Caco-2 (cell line): ENCODE data around the gene LLCFC1. TPM values are rescaled to one million over a fixed set of nuclear protein-coding genes. Genes with fewer than 3 reads are reported as not detected.

Experiments
- BruUV-seq: library from RNA; stranded (reverse); fragments of 400-500 nt; replicated peaks from 2 replicates; lab custom pipeline; 2021; lab: Mats Ljungman, UMichigan
- CTCF ChIA-PET: fragments of 300-600 bp; sonication (Branson Sonifier 250); formaldehyde crosslinking; loops from one replicate; lab custom pipeline; 2022; ENCODE audit warnings: antibody characterized with exemption; lab: Charles Lee
- POLR2A ChIA-PET: fragments of 300-600 bp; sonication (Branson Sonifier 250); formaldehyde crosslinking; loops from one replicate; lab custom pipeline; 2022; ENCODE audit warnings: antibody characterized with exemption; lab: Charles Lee
- DNase-seq, 2 experiments: peaks; one replicate each; pipeline versions ENCODE4 v3.0.0 to v3.0.0-alpha.2; 2020 to 2022
- H3K27me3 ChIP-seq: replicated peaks from 2 replicates; pipeline ENCODE4 v1.6.0; 2011; ENCODE audit warnings: low read length; ENCODE audit not compliant: control insufficient read depth, insufficient read depth
- H3K36me3 ChIP-seq: 2 replicates; pipeline ENCODE4 v1.5.1; 2011; ENCODE audit warnings: low read length; ENCODE audit not compliant: control insufficient read depth, insufficient read depth
- H3K4me1 ChIP-seq: fragments of 250-450 bp; sonication (Bioruptor Pico); 2 replicates; pipeline ENCODE4 v1.5.1; 2020; ENCODE audit warnings: mild to moderate bottlenecking
- H3K4me3 ChIP-seq: 2 replicates; pipeline ENCODE4 v1.5.1; 2011; ENCODE audit warnings: low read depth, mild to moderate bottlenecking, control low read depth, low read length
- H3K9me3 ChIP-seq: fragments of 250-450 bp; sonication (Bioruptor Pico); 2 replicates; pipeline ENCODE4 v1.5.1; 2020; ENCODE audit warnings: mild to moderate bottlenecking, moderate library complexity
- H3K27ac Mint-ChIP-seq: one replicate; pipeline ENCODE4 v1.8.0; 2022; ENCODE audit warnings: mixed read lengths; ENCODE audit not compliant: unreplicated experiment
- H3K27me3 Mint-ChIP-seq: one replicate; pipeline ENCODE4 v1.8.0; 2022; ENCODE audit warnings: mixed read lengths; ENCODE audit not compliant: insufficient read depth, unreplicated experiment
- H3K36me3 Mint-ChIP-seq: one replicate; pipeline ENCODE4 v1.8.0; 2022; ENCODE audit warnings: mild to moderate bottlenecking, mixed read lengths; ENCODE audit not compliant: insufficient read depth, unreplicated experiment
- H3K4me1 Mint-ChIP-seq: one replicate; pipeline ENCODE4 v1.8.0; 2022; ENCODE audit warnings: low read depth, mixed read lengths; ENCODE audit not compliant: unreplicated experiment
- H3K4me3 Mint-ChIP-seq: one replicate; pipeline ENCODE4 v1.8.0; 2022; ENCODE audit warnings: mild to moderate bottlenecking, moderate library complexity, mixed read lengths; ENCODE audit not compliant: unreplicated experiment
- H3K9me3 Mint-ChIP-seq: one replicate; pipeline ENCODE4 v1.8.0; 2022; ENCODE audit warnings: mixed read lengths; ENCODE audit not compliant: unreplicated experiment
- intact Hi-C: fragments of 100-400 bp; cut with micrococcal nuclease; formaldehyde crosslinking; loops from one replicate; pipeline ENCODE4 v1.10.0; 2022; ENCODE audit not compliant: unreplicated experiment
- total RNA-seq: library from RNA; stranded (reverse); gene quantifications from 2 replicates; pipeline ENCODE4 v1.2.3, GENCODE V29; 2022
- TF ChIP-seq, protein P1 (sequence below), 2 experiments: fragments of 200-600 bp in 1 of 2; IDR thresholded peaks; 1 replicate in 1 of 2; 2 replicates in 1 of 2; pipeline versions ENCODE4 v1.5.1 to v1.8.0; 2011 to 2022; ENCODE audit warnings: antibody characterized with exemption in 1 of 2, control low read depth in 1 of 2, inconsistent platforms in 1 of 2, low read depth in 1 of 2, low read length in 1 of 2, mild to moderate bottlenecking in 1 of 2, moderate library complexity in 1 of 2; ENCODE audit not compliant: insufficient read depth in 1 of 2, severe bottlenecking in 1 of 2, unreplicated experiment in 1 of 2

LLCFC1 gene
- total RNA-seq, 1 experiment from 2014 or later: not detected

DNA sequence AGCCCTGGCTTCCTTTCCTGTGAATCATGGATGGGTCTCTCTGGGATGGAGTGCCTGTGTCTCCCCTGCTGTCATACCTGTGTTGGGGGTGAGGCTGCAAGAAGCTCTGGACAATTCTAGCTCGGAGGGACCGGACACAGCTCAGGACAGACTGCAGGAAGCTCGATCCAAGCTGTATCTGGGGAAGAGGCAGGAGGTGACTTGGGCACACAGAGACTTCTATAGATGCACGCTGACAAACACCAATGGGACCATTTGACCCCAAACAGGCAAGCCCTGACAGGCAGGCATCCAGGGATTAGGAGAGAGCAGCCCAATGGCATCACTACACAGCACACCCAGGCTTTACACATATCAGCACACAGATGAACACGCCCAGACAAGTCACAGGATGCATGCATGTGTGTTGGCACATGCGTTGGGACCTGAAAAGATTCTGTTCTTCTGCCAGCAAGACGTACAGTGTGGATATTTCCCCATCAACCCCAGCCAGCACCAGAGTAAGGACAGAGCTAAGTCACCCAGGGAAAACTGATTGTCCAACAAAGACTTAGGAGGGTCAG, 4.5 kb downstream of the LLCFC1 start:
- Mint-ChIP-seq H3K36me3 (no peaks in the 10 kb centered on the region), H3K4me3 (no peak overlapping the region), H3K4me1 (peaks cover 18% of the 10 kb centered on the region), H3K27ac (no peak overlapping the region), H3K27me3 (peaks cover 3% of the 10 kb centered on the region), H3K9me3 (no peaks in the 10 kb centered on the region)
- H3K4me1 ChIP-seq: no peaks in the 10 kb centered on the region
- H3K9me3 ChIP-seq: no peaks in the 10 kb centered on the region
- TF ChIP-seq, protein P1, sequence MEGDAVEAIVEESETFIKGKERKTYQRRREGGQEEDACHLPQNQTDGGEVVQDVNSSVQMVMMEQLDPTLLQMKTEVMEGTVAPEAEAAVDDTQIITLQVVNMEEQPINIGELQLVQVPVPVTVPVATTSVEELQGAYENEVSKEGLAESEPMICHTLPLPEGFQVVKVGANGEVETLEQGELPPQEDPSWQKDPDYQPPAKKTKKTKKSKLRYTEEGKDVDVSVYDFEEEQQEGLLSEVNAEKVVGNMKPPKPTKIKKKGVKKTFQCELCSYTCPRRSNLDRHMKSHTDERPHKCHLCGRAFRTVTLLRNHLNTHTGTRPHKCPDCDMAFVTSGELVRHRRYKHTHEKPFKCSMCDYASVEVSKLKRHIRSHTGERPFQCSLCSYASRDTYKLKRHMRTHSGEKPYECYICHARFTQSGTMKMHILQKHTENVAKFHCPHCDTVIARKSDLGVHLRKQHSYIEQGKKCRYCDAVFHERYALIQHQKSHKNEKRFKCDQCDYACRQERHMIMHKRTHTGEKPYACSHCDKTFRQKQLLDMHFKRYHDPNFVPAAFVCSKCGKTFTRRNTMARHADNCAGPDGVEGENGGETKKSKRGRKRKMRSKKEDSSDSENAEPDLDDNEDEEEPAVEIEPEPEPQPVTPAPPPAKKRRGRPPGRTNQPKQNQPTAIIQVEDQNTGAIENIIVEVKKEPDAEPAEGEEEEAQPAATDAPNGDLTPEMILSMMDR (IDR thresholded peaks at IDR 0.05; ENCODE audit: insufficient read depth in 1 of 2, low read depth in 1 of 2, low read length in 1 of 2, severe bottlenecking in 1 of 2, unreplicated experiment in 1 of 2): no peak
- DNase-seq: no peak
- no peaks in the 10 kb centered on the region for H3K27me3 ChIP-seq
- no TSS peak for BruUV-seq
- no peaks in the 10 kb centered on the region for H3K36me3 ChIP-seq
- no peak overlapping the region for H3K4me3 ChIP-seq
- ChIA-PET CTCF (no interaction called here), POLR2A (no interaction called here)
- intact Hi-C loops: no loop called here

DNA sequence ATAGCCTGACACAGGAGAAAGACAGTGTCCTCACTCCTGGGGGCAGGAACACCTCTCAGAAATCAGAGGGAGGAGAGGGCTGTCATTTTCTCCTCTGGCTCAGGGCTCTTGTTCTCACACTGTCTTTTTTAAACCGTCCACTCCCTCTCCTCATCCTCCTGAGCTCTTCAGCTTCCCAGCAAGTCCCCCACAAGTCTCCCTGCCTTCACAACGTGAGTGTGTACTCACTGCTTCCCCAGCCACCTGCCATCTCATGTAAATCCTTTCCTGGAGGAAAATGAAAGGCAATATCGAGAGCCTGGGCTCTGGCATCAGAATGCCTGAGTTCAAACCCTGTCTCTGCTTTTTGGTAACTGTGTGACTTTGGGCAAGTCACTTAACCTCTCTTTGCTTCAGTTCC, 5.7 kb downstream of the LLCFC1 start:
- BruUV-seq: no TSS peak
- no peak overlapping the region for H3K27ac Mint-ChIP-seq

DNA sequence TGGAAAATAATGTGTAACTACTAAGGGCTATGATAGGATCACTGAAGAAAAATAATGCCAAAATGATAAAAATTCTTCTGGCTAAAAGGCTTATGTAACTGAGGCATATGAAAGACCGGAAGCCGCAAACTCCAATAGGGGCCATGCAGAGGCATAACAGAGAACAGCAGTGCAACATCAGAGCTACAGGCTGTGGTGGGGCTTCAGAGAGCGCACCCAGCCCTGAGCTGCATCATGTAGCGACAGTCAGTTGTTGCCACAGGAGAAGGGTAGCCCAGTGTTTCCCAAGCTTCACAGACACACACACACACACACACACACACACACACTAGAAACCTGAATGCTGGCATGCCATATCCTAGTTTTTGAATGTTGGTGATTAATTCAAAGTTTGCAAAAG, 9.3 kb downstream of the LLCFC1 start:
- POLR2A ChIA-PET: no interaction called here
- H3K27ac Mint-ChIP-seq: no peak overlapping the region
- no TSS peak for BruUV-seq
- no peak overlapping the region for H3K4me3 Mint-ChIP-seq
- H3K36me3 Mint-ChIP-seq: no peaks in the 10 kb centered on the region
- H3K9me3 Mint-ChIP-seq: peaks cover 8% of the 10 kb centered on the region
- intact Hi-C loops: no loop called here
- TF ChIP-seq, protein P1 (IDR thresholded peaks at IDR 0.05; ENCODE audit: insufficient read depth in 1 of 2, low read depth in 1 of 2, low read length in 1 of 2, severe bottlenecking in 1 of 2, unreplicated experiment in 1 of 2): no peak
- Histone ChIP-seq H3K4me1 (no peaks in the 10 kb centered on the region), H3K27me3 (no peaks in the 10 kb centered on the region), H3K9me3 (no peaks in the 10 kb centered on the region), H3K36me3 (no peaks in the 10 kb centered on the region), H3K4me3 (no peak overlapping the region)
- CTCF ChIA-PET: interaction anchor here (0.6 kb wide), 1 partner anchor 9 kb away, joined by 3 read pairs; no protein-coding TSS in a partner anchor
- H3K27me3 Mint-ChIP-seq: peaks cover 3% of the 10 kb centered on the region
- DNase-seq: no peak
- H3K4me1 Mint-ChIP-seq: no peaks in the 10 kb centered on the region

More for the DNA sequence above, 5.7 kb downstream of the LLCFC1 start:
- TF ChIP-seq, protein P1 (IDR thresholded peaks at IDR 0.05; ENCODE audit: insufficient read depth in 1 of 2, low read depth in 1 of 2, low read length in 1 of 2, severe bottlenecking in 1 of 2, unreplicated experiment in 1 of 2): no peak
- no peaks in the 10 kb centered on the region for H3K9me3 Mint-ChIP-seq
- H3K36me3 Mint-ChIP-seq: no peaks in the 10 kb centered on the region
- Histone ChIP-seq H3K9me3 (no peaks in the 10 kb centered on the region), H3K4me3 (no peak overlapping the region), H3K36me3 (no peaks in the 10 kb centered on the region), H3K27me3 (no peaks in the 10 kb centered on the region), H3K4me1 (no peaks in the 10 kb centered on the region)
- H3K4me3 Mint-ChIP-seq: no peak overlapping the region
- DNase-seq: no peak
- intact Hi-C loops: no loop called here
- ChIA-PET POLR2A (no interaction called here), CTCF (no interaction called here)
- H3K4me1 Mint-ChIP-seq: peaks cover 12% of the 10 kb centered on the region
- peaks cover 3% of the 10 kb centered on the region for H3K27me3 Mint-ChIP-seq
